ENCODE results near the gene RPAIN. TPM values are rescaled to one million over a fixed set of nuclear protein-coding genes. Genes with fewer than 3 reads are reported as not detected.
"Not testable (repeated sequence)": the region's sequence is repeated elsewhere in the genome, so short reads cannot be mapped to it uniquely, and the experiment has no call there.

The RPAIN gene
- total RNA-seq, 1 donor from 2014 or later = 43.5 TPM

- no peak overlapping the region for H3K27ac ChIP-seq
- DNase-seq (ENCODE audit: extremely low spot score in 2 of 2) = no peak
- intact Hi-C loops (cut with DNase I) = no loop called here
- TF ChIP-seq POLR2AphosphoS5 (IDR thresholded peaks at IDR 0.05; ENCODE audit: insufficient read depth in 1 of 2, low read depth in 1 of 2) = no peak
- no peak for TF ChIP-seq CTCF (IDR thresholded peaks at IDR 0.05)
- TF ChIP-seq POLR2A (IDR thresholded peaks at IDR 0.05) = no peak
- no peaks in the 10 kb centered on the region for H3K27me3 ChIP-seq
- H3K4me3 ChIP-seq = no peak overlapping the region
- H3K9me3 ChIP-seq = no peaks in the 10 kb centered on the region
- H3K4me1 ChIP-seq = peaks cover 7% of the 10 kb centered on the region
- peaks cover 0 to 74% of the 10 kb centered on the region in 2 donors for H3K36me3 ChIP-seq
Measured at GRCh38 chr17:5425826-5426225, 5.8 kb downstream of the RPAIN start.

- H3K9me3 ChIP-seq = no peaks in the 10 kb centered on the region
- H3K4me1 ChIP-seq = no peaks in the 10 kb centered on the region
- no peak overlapping the region for H3K4me3 ChIP-seq
- no peak for DNase-seq (ENCODE audit: extremely low spot score in 2 of 2)
- TF ChIP-seq CTCF (IDR thresholded peaks at IDR 0.05) (no peak), POLR2AphosphoS5 (IDR thresholded peaks at IDR 0.05; ENCODE audit: insufficient read depth in 1 of 2, low read depth in 1 of 2) (no peak), POLR2A (IDR thresholded peaks at IDR 0.05) (no peak)
- no peaks in the 10 kb centered on the region for H3K27me3 ChIP-seq
- H3K36me3 ChIP-seq = peaks cover 3 to 93% of the 10 kb centered on the region in 2 donors
- intact Hi-C loops (cut with DNase I) = no loop called here
- no peak overlapping the region for H3K27ac ChIP-seq
Measured at GRCh38 chr17:5429191-5429887, 9.4 kb downstream of the RPAIN start.

GRCh38 chr17:5430413-5430999, 10.5 kb downstream of the RPAIN start:
- Histone ChIP-seq H3K4me1 (no peaks in the 10 kb centered on the region), H3K9me3 (no peaks in the 10 kb centered on the region), H3K27me3 (no peaks in the 10 kb centered on the region), H3K36me3 (peaks cover 3 to 96% of the 10 kb centered on the region in 2 donors), H3K27ac (no peak overlapping the region), H3K4me3 (no peak overlapping the region)
- intact Hi-C loops (cut with DNase I) = no loop called here
- no peak for DNase-seq (ENCODE audit: extremely low spot score in 2 of 2)
- TF ChIP-seq POLR2AphosphoS5 (IDR thresholded peaks at IDR 0.05; ENCODE audit: insufficient read depth in 1 of 2, low read depth in 1 of 2) (no peak), CTCF (IDR thresholded peaks at IDR 0.05) (no peak), POLR2A (IDR thresholded peaks at IDR 0.05) (no peak)

GRCh38 chr17:5431234-5431633, 11.3 kb downstream of the RPAIN start:
- H3K4me3 ChIP-seq, H3K9me3 ChIP-seq: not testable (repeated sequence)

GRCh38 chr17:5431949-5432556, 12.1 kb downstream of the RPAIN start:
- Histone ChIP-seq H3K27ac (no peak overlapping the region), H3K4me3 (no peak overlapping the region), H3K9me3 (no peaks in the 10 kb centered on the region), H3K36me3 (peaks cover 3 to 83% of the 10 kb centered on the region in 2 donors), H3K27me3 (no peaks in the 10 kb centered on the region), H3K4me1 (peaks cover 8% of the 10 kb centered on the region)
- no peak for DNase-seq (ENCODE audit: extremely low spot score in 2 of 2)
- intact Hi-C loops (cut with DNase I) = no loop called here
- TF ChIP-seq CTCF (IDR thresholded peaks at IDR 0.05) (no peak), POLR2A (IDR thresholded peaks at IDR 0.05) (no peak), POLR2AphosphoS5 (IDR thresholded peaks at IDR 0.05; ENCODE audit: insufficient read depth in 1 of 2, low read depth in 1 of 2) (no peak)

More at GRCh38 chr17:5431234-5431633, 11.3 kb downstream of the RPAIN start:
- H3K4me1 ChIP-seq; intact Hi-C loops (cut with DNase I); H3K27me3 ChIP-seq; H3K27ac ChIP-seq; DNase-seq (ENCODE audit: extremely low spot score in 2 of 2): not testable (repeated sequence)
- H3K36me3 ChIP-seq = peaks cover 3 to 90% of the 10 kb centered on the region in 2 donors
